Ovary (tissue), 9 donors: ENCODE data around the gene GRXCR2. TPM values are rescaled to one million over a fixed set of nuclear protein-coding genes. Genes with fewer than 3 reads are reported as not detected.

ENCODE experiments used
- DNase-seq, 5 donors: peaks; one replicate each; pipeline ENCODE4 v3.0.0-alpha.2; 2019 to 2020
- H3K27ac ChIP-seq, 2 donors: fragments of 200-600 bp; one replicate each; pipeline versions ENCODE4 v1.5.1 to v1.8.0; 2019 to 2022
- H3K27me3 ChIP-seq: fragments of 200-600 bp; one replicate; pipeline ENCODE4 v1.8.0; 2022
- H3K36me3 ChIP-seq: fragments of 200-600 bp; sonication (generic); one replicate; pipeline ENCODE4 v1.5.1; 2019
- H3K4me1 ChIP-seq: one replicate; pipeline ENCODE4 v1.8.1; 2013; ENCODE audit warnings: mild to moderate bottlenecking, moderate library complexity; ENCODE audit not compliant: insufficient read depth
- H3K4me3 ChIP-seq: fragments of 200-600 bp; sonication (generic); one replicate; pipeline ENCODE4 v1.5.1; 2017
- H3K9me3 ChIP-seq, 2 donors: fragments of 200-600 bp in 1 of 2; sonication (generic) in 1 of 2; one replicate each; pipeline versions ENCODE4 v1.5.1 to v1.8.1; 2013 to 2019; ENCODE audit warnings: mild to moderate bottlenecking in 1 of 2, moderate library complexity in 1 of 2
- EP300 ChIP-seq: sonication (generic); formaldehyde crosslinking; IDR thresholded peaks from one replicate; pipeline ENCODE4 v1.6.1; 2017; ENCODE audit warnings: antibody characterized with exemption
- POLR2A ChIP-seq: fragments of 450-650 bp; IDR thresholded peaks from one replicate; pipeline ENCODE4 v1.6.1; 2017; ENCODE audit warnings: antibody characterized with exemption, mild to moderate bottlenecking, moderate library complexity
- WGBS, 3 donors: extraction: QIAGEN DNeasy Blood & Tissue Kit in 1 of 3; methylation state at CpG; one replicate each; pipeline versions ENCODE4 v1.1.5 to v1.1.7; 2013 to 2017; 5-methylcytosine and 5-hydroxymethylcytosine counted together
- intact Hi-C, 4 donors: fragments of 100-400 bp; cut with DNase I; formaldehyde crosslinking; loops; one replicate each; pipeline versions ENCODE4 v1.11.0 to v1.15.1; 2022 to 2023
- polyA plus RNA-seq, 2 donors: library from polyadenylated mRNA; stranded (reverse); fragments of 200-250 nt in 1 of 2; fragments of 350-450 nt in 1 of 2; fragmentation: Illumina TruSeq in 1 of 2; extraction: RNeasy Lipid Tissue Mini Kit (QIAGEN cat#74804) in 1 of 2; gene quantifications; one replicate each; pipeline ENCODE4 v1.2.3, GENCODE V29; 2013 to 2014
- total RNA-seq, 7 donors: library from RNA; depleted of rRNA in 2 of 7; stranded (reverse); fragments of >200 nt in 2 of 7; fragmentation: NEBNext Ultra II Directional in 3 of 7; extraction: Animal tissue kit (Norgen Biotek cat#: 25700) in 3 of 7; gene quantifications; one replicate each; pipeline versions ENCODE4 v1.1.0 to v1.2.4, GENCODE V29; 2016 to 2023
- TF ChIP-seq, protein P1 (sequence below), 3 donors: fragments of 450-650 bp in 2 of 3; fragments of 200-600 bp in 1 of 3; IDR thresholded peaks; one replicate each; pipeline versions ENCODE4 v1.5.1 to v1.8.0; 2016 to 2022; ENCODE audit warnings: antibody characterized with exemption in 3 of 3, mild to moderate bottlenecking in 1 of 3
- donor health status: DM: no; HTN: no; CAD: no; lungs with moderate emphysema.
- donor health status: DM: no; HTN: no; CAD: no.
- donor health status: Bipolar disorder and iron deficiency.
- donor health status: DM: yes; HTN: yes; CAD: no.
- donor health status: DM: no; HTN: no; CAD: no.
- donor health status: DM: yes; HTN: yes; CAD: no.

The GRXCR2 gene
- total and polyA plus RNA-seq, 9 donors: not detected

DNA sequence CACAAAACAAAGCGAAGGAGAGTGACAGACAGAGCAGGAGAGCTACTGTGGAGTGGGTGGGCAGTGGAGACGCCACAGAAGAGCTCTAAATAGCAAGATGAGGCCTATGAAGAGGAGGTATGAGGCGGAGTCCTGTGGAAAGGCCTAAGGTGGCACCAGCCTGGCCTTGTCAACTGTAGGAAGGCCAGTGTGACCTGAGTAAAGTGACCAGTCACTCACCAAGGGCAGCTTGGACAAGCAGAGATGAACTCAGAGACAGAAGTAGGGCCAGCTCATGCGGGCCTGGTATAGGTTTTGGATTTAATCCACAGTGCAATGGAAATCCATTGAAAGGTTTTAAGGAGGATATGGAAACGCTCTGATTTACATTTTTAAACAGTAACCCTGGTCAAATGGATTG lies 39.8 kb upstream of the GRXCR2 start:
- TF ChIP-seq, protein P1, sequence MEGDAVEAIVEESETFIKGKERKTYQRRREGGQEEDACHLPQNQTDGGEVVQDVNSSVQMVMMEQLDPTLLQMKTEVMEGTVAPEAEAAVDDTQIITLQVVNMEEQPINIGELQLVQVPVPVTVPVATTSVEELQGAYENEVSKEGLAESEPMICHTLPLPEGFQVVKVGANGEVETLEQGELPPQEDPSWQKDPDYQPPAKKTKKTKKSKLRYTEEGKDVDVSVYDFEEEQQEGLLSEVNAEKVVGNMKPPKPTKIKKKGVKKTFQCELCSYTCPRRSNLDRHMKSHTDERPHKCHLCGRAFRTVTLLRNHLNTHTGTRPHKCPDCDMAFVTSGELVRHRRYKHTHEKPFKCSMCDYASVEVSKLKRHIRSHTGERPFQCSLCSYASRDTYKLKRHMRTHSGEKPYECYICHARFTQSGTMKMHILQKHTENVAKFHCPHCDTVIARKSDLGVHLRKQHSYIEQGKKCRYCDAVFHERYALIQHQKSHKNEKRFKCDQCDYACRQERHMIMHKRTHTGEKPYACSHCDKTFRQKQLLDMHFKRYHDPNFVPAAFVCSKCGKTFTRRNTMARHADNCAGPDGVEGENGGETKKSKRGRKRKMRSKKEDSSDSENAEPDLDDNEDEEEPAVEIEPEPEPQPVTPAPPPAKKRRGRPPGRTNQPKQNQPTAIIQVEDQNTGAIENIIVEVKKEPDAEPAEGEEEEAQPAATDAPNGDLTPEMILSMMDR (IDR thresholded peaks at IDR 0.05): no peak
- TF ChIP-seq POLR2A (no peak), EP300 (no peak)
- no peak for DNase-seq
- Histone ChIP-seq H3K4me1 (no peaks in the 10 kb centered on the region), H3K9me3 (no peaks in the 10 kb centered on the region), H3K27me3 (no peaks in the 10 kb centered on the region), H3K4me3 (no peak overlapping the region), H3K27ac (no peak overlapping the region), H3K36me3 (no peaks in the 10 kb centered on the region)
- whole genome bisulfite sequencing, 3 donors: 87 to 94% (median 91%) methylated on average over 5 of the region's 5 CpGs
- intact Hi-C loops: no loop called here

DNA sequence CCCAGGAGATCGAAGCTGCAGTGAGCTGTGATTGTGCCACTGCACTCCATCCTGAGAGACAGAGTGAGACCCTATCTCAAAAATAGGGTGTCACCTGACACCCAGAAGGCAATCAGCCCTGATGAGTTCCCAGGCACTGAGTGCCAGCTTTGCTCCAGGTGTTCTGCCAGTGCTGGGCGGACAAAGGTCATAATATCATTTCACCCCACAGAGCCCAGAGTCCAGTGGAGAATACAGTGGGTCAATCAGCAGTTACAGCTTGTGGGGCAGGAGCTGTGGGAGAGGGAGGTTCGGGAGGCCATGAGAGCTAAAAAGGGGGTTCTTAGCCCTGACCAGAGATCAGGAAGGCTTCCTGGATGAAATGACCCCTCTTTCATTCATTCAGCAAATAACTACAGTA lies 39.2 kb upstream of the GRXCR2 start:
- 80 to 90% (median 87%) methylated on average over 3 of the region's 3 CpGs for WGBS, 3 donors
- Histone ChIP-seq H3K36me3 (no peaks in the 10 kb centered on the region), H3K4me3 (no peak overlapping the region), H3K27ac (no peak overlapping the region), H3K4me1 (no peaks in the 10 kb centered on the region), H3K27me3 (no peaks in the 10 kb centered on the region), H3K9me3 (no peaks in the 10 kb centered on the region)
- intact Hi-C loops: no loop called here
- no peak for DNase-seq
- TF ChIP-seq, protein P1 (IDR thresholded peaks at IDR 0.05): no peak

DNA sequence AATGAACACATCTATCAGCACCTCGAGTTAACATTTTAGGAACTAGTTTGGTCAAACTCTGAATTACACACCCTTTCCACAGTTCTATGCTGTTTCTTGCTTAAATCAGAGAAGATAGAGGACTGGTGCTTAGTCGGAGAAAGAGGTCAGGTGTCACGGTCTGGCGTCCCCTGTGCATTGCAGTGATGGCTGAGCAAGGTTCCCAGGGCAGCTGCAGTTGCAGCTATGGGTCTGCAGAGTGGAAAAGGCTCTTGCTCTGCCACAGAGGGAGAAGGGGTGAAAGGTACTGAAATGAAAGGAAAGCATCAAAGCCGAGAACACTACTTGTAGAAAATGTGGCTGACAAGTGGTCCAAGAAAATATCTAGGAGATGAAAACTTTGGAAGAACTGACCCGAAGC lies 38.4 kb upstream of the GRXCR2 start:
- DNase-seq: no peak
- H3K27me3 ChIP-seq: no peaks in the 10 kb centered on the region
- WGBS, 3 donors: 55 to 61% (median 58%) methylated on average over 6 of the region's 6 CpGs
- no peaks in the 10 kb centered on the region for H3K9me3 ChIP-seq
- H3K27ac ChIP-seq: no peak overlapping the region
- H3K4me3 ChIP-seq: no peak overlapping the region
- no peaks in the 10 kb centered on the region for H3K36me3 ChIP-seq
- H3K4me1 ChIP-seq: no peaks in the 10 kb centered on the region
- intact Hi-C loops: no loop called here
- TF ChIP-seq, protein P1 (IDR thresholded peaks at IDR 0.05): no peak
- TF ChIP-seq POLR2A (no peak), EP300 (no peak)

DNA sequence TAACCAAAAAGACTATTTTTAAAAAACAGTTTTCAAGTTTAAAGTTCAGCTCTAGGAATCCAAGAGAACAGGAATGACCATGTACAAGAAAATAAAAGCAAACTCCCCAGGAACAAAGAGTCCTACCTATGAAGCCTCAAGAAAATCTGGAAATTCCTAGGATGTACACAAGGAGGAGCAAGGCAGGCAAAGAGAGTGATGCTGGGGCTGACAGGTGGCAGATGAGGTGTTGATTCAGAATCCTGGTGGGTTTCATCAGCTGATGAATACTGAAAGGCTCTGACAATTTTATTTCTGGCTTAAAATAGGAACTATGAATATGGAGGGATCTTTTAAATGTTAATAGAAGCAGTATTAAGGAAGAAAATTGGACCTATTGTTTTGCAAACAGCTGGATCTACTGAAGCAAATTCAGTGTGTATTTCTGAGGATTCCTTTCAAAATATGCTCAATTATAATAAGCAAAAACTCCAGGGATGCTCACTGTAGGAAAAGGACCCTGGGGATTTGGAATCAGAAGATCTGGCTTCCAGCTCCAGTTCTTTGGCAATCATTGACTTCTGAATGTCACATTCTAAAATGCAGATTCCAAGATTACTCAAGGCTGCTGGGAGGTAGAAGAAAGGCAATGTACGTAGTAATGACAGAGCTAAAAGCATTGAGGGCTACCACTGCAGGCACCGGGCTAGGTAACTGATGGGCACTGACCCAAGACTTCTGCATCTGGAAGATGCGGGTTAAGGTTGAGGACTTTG lies 35.6 kb upstream of the GRXCR2 start:
- no peak overlapping the region for H3K4me3 ChIP-seq
- 62 to 70% (median 66%) methylated on average over 3 of the region's 3 CpGs for WGBS, 3 donors
- no peak overlapping the region for H3K27ac ChIP-seq
- no peaks in the 10 kb centered on the region for H3K4me1 ChIP-seq
- no peak for DNase-seq
- H3K27me3 ChIP-seq: no peaks in the 10 kb centered on the region
- H3K36me3 ChIP-seq: no peaks in the 10 kb centered on the region
- intact Hi-C loops: no loop called here
- H3K9me3 ChIP-seq: no peaks in the 10 kb centered on the region
- TF ChIP-seq POLR2A: no peak
- no peak for TF ChIP-seq EP300
- TF ChIP-seq, protein P1 (IDR thresholded peaks at IDR 0.05): no peak
